H1 (cell line): ENCODE results near the gene BLOC1S3. TPM values are rescaled to one million over a fixed set of nuclear protein-coding genes. Genes with fewer than 3 reads are reported as not detected.

ENCODE experiments used
- CTCF ChIA-PET: fragments of 300-600 bp; sonication (Branson Sonifier 250); formaldehyde crosslinking; loops from one replicate; lab custom pipeline; 2021; ENCODE audit not compliant: partially characterized antibody; lab: Charles Lee
- POLR2A ChIA-PET: fragments of 300-600 bp; sonication (Branson Sonifier 250); formaldehyde crosslinking; loops from one replicate; lab custom pipeline; 2021; ENCODE audit warnings: inconsistent platforms; ENCODE audit not compliant: partially characterized antibody; lab: Charles Lee
- DNase-seq, 2 experiments: peaks; one replicate each; pipeline versions ENCODE4 v3.0.0 to v3.0.0-alpha.2; 2010 to 2022; ENCODE audit warnings: low spot score in 2 of 2, low read depth in 1 of 2, mixed read lengths in 1 of 2
- FAIRE-seq: peaks from 2 replicates; lab custom pipeline; 2011; peaks lifted over from hg19 to GRCh38; lab: Jason Lieb, UNC
- H2AFZ ChIP-seq: 2 replicates; pipeline ENCODE4 v1.8.1; 2012; ENCODE audit warnings: low read length, inconsistent platforms
- H2AK5ac ChIP-seq: 2 replicates; pipeline ENCODE4 v1.6.1; 2013; ENCODE audit warnings: low read depth, low read length
- H2BK120ac ChIP-seq: replicated peaks from 2 replicates; pipeline ENCODE3; 2013; ENCODE audit warnings: low read depth, low read length, inconsistent platforms
- H2BK12ac ChIP-seq: 2 replicates; pipeline ENCODE4 v1.6.1; 2013; ENCODE audit warnings: low read depth, low read length
- H2BK15ac ChIP-seq: 2 replicates; pipeline ENCODE4 v1.6.1; 2013; ENCODE audit warnings: low read length
- H2BK20ac ChIP-seq: 2 replicates; pipeline ENCODE4 v1.6.1; 2013; ENCODE audit warnings: low read length
- H2BK5ac ChIP-seq: 2 replicates; pipeline ENCODE4 v1.6.1; 2013; ENCODE audit warnings: low read depth, low read length
- H3K14ac ChIP-seq: 2 replicates; pipeline ENCODE4 v1.6.1; 2013; ENCODE audit warnings: inconsistent platforms; ENCODE audit not compliant: insufficient read length
- H3K18ac ChIP-seq: 2 replicates; pipeline ENCODE4 v1.6.1; 2013; ENCODE audit warnings: low read length; ENCODE audit errors: extremely low read depth
- H3K23ac ChIP-seq: 2 replicates; pipeline ENCODE4 v1.6.1; 2013; ENCODE audit warnings: inconsistent platforms; ENCODE audit not compliant: insufficient read length
- H3K23me2 ChIP-seq: 2 replicates; pipeline ENCODE4 v1.6.1; 2013; ENCODE audit warnings: low read depth, low read length
- H3K27ac ChIP-seq: 2 replicates; pipeline ENCODE4 v1.6.1; 2011; ENCODE audit warnings: low read depth, low read length, inconsistent platforms
- H3K27me3 ChIP-seq, 4 experiments: replicated peaks in 1 of 4; 1 replicate in 1 of 4; 2 replicates in 3 of 4; pipeline versions ENCODE4 v1.6.1 to v1.8.1; 2011 to 2013; ENCODE audit warnings: low read length in 3 of 4, mild to moderate bottlenecking in 3 of 4, inconsistent platforms in 2 of 4, mixed read lengths in 2 of 4, moderate library complexity in 1 of 4; ENCODE audit not compliant: control insufficient read depth in 3 of 4, insufficient read depth in 3 of 4; ENCODE audit errors: extremely low read depth in 1 of 4
- H3K36me3 ChIP-seq, 4 experiments: 2 replicates each; pipeline versions ENCODE4 v1.6.1 to v1.8.1; 2011 to 2013; ENCODE audit warnings: mild to moderate bottlenecking in 4 of 4, low read length in 3 of 4, moderate library complexity in 2 of 4, control low read depth in 1 of 4, inconsistent platforms in 1 of 4; ENCODE audit not compliant: insufficient read depth in 4 of 4, control insufficient read depth in 2 of 4
- H3K4ac ChIP-seq: replicated peaks from 2 replicates; pipeline ENCODE3; 2013; ENCODE audit warnings: low read length, low read depth, mixed read lengths, inconsistent platforms; ENCODE audit not compliant: insufficient read length
- H3K4me1 ChIP-seq, 4 experiments: replicated peaks in 1 of 4; 1 replicate in 1 of 4; 2 replicates in 3 of 4; pipeline versions ENCODE4 v1.6.1 to v1.8.1; 2011 to 2013; ENCODE audit warnings: low read length in 3 of 4, inconsistent platforms in 2 of 4, mixed read lengths in 1 of 4; ENCODE audit not compliant: insufficient read depth in 4 of 4, control insufficient read depth in 3 of 4
- H3K4me2 ChIP-seq, 2 experiments: 2 replicates each; pipeline versions ENCODE4 v1.6.1 to v1.8.1; 2011 to 2013; ENCODE audit warnings: low read depth in 2 of 2, low read length in 2 of 2, control low read depth in 1 of 2, inconsistent platforms in 1 of 2, mild to moderate bottlenecking in 1 of 2; ENCODE audit not compliant: insufficient read depth in 1 of 2
- H3K4me3 ChIP-seq, 4 experiments: fragments of 200-600, 300-600 bp in 1 of 4; sonication (generic), shearing (Covaris generic), sonication (Bioruptor Twin) in 1 of 4; 2 replicates each; pipeline versions ENCODE4 v1.5.1 to v1.8.1; 2011 to 2016; ENCODE audit warnings: low read length in 4 of 4, low read depth in 3 of 4, control low read depth in 2 of 4, inconsistent platforms in 2 of 4, mild to moderate bottlenecking in 2 of 4, mixed read lengths in 1 of 4, moderate library complexity in 1 of 4; ENCODE audit not compliant: insufficient read depth in 2 of 4; ENCODE audit errors: extremely low read depth in 1 of 4
- H3K56ac ChIP-seq: replicated peaks from 2 replicates; pipeline ENCODE3; 2013; ENCODE audit warnings: low read depth, mild to moderate bottlenecking, mixed read lengths, low read length, inconsistent platforms; ENCODE audit not compliant: insufficient read length
- H3K79me1 ChIP-seq: 2 replicates; pipeline ENCODE4 v1.6.1; 2013; ENCODE audit warnings: low read depth, low read length, control low read depth
- H3K79me2 ChIP-seq, 2 experiments: 2 replicates each; pipeline versions ENCODE4 v1.6.1 to v1.8.1; 2012 to 2013; ENCODE audit warnings: low read length in 2 of 2, mild to moderate bottlenecking in 2 of 2, inconsistent platforms in 1 of 2; ENCODE audit not compliant: insufficient read depth in 2 of 2, control insufficient read depth in 1 of 2
- H3K9ac ChIP-seq, 4 experiments: replicated peaks in 1 of 4; 1 replicate in 1 of 4; 2 replicates in 3 of 4; pipeline versions ENCODE4 v1.6.1 to v1.8.1; 2011 to 2013; ENCODE audit warnings: low read depth in 3 of 4, low read length in 3 of 4, control low read depth in 2 of 4, mild to moderate bottlenecking in 2 of 4, moderate library complexity in 2 of 4, inconsistent platforms in 1 of 4; ENCODE audit errors: extremely low read depth in 1 of 4
- H3K9me3 ChIP-seq, 2 experiments: 2 replicates each; pipeline versions ENCODE4 v1.6.1 to v1.8.1; 2012 to 2013; ENCODE audit warnings: mild to moderate bottlenecking in 2 of 2, moderate library complexity in 2 of 2, control low read depth in 1 of 2, inconsistent platforms in 1 of 2, low read depth in 1 of 2, low read length in 1 of 2, mixed read lengths in 1 of 2; ENCODE audit not compliant: insufficient read depth in 2 of 2
- H4K20me1 ChIP-seq, 2 experiments: replicated peaks in 1 of 2; 2 replicates each; pipeline versions ENCODE3 to v1.8.1; 2011 to 2013; ENCODE audit warnings: inconsistent platforms in 2 of 2, low read length in 2 of 2, mild to moderate bottlenecking in 1 of 2; ENCODE audit not compliant: insufficient read depth in 2 of 2, control insufficient read depth in 1 of 2
- H4K5ac ChIP-seq: 2 replicates; pipeline ENCODE4 v1.6.1; 2013; ENCODE audit warnings: low read length, low read depth, mixed read lengths, inconsistent platforms; ENCODE audit not compliant: insufficient read length
- H4K8ac ChIP-seq: 2 replicates; pipeline ENCODE4 v1.8.0; 2013; ENCODE audit warnings: mild to moderate bottlenecking, moderate library complexity, low read length, inconsistent platforms; ENCODE audit not compliant: insufficient read depth; ENCODE audit errors: extremely low read depth
- H4K91ac ChIP-seq: replicated peaks from 2 replicates; pipeline ENCODE3; 2013; ENCODE audit warnings: low read length, mixed read lengths, inconsistent platforms; ENCODE audit not compliant: insufficient read length
- WGBS, 2 experiments: shearing (Covaris generic) in 1 of 2; methylation state at CpG; one replicate each; pipeline versions ENCODE4 v1.1.6 to v1.1.7; 2013 to 2015; ENCODE audit warnings: low lambda C conversion rate in 2 of 2, mixed read lengths in 2 of 2, inconsistent platforms in 1 of 2, low coverage in 1 of 2, missing lambda C conversion rate in 1 of 2; ENCODE audit not compliant: insufficient replicate concordance in 2 of 2, insufficient coverage in 1 of 2, insufficient read length in 1 of 2; ENCODE audit errors: extremely low coverage in 1 of 2, missing lambda C conversion rate in 1 of 2; 5-methylcytosine and 5-hydroxymethylcytosine counted together
- polyA plus RNA-seq, 7 experiments: library from polyadenylated mRNA; depleted of rRNA in 3 of 7; stranded (reverse) in 5 of 7; unstranded in 2 of 7; fragments of >200 nt in 5 of 7; fragments of 200-250 nt in 2 of 7; gene quantifications; 1 replicate in 5 of 7; 2 replicates in 1 of 7; 4 replicates in 1 of 7; pipeline versions ENCODE4 v1.2.1 to v1.2.3, GENCODE V29; 2011 to 2013; ENCODE audit warnings: missing spikeins in 2 of 7, mixed read lengths in 2 of 7
- total RNA-seq: library from RNA; stranded (reverse); fragmentation: NEBNext Ultra II Directional; extraction: Animal tissue kit (Norgen Biotek cat#: 25700); gene quantifications from 2 replicates; pipeline ENCODE4 v1.2.1, GENCODE V29; 2021
- TF ChIP-seq, protein P1 (sequence below): IDR thresholded peaks from 2 replicates; pipeline ENCODE4 v1.6.1; 2012; ENCODE audit warnings: inconsistent platforms

Gene BLOC1S3
- total and polyA plus RNA-seq, 2 of the 8 experiments (the other 6 are each of a cell fraction or from before 2014, with no cell fraction given), result 6.0 to 6.1 TPM

DNA sequence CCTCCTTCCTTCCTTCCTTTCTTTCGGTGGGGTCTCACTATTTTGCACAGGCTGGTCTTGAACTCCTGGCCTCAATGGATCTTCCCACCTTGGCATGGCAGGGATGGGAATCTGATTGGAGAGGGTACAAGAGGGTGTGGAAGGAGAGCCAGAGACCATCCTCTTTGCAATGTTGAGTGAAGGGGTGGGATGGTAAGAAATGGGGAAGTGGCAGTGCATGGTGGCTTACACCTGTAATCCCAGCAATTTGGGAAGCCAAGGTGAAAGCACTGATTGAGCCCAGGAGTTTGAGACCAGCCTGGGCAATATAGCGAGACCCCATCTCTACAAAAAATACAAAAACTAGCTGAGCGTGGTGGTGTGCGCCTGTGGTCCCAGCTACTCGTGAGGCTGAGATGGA, 5.5 kb downstream of the BLOC1S3 start:
- Histone ChIP-seq H3K9ac (no peak overlapping the region), H2BK20ac (no peak overlapping the region), H3K36me3 (no peaks in the 10 kb centered on the region), H3K23ac (no peak overlapping the region), H2AFZ (no peak overlapping the region), H3K27ac (no peak overlapping the region), H2BK120ac (no peak overlapping the region), H2BK15ac (no peak overlapping the region), H4K20me1 (peaks cover 2% of the 10 kb centered on the region in 2 experiments), H3K14ac (no peak overlapping the region), H4K91ac (no peak overlapping the region), H3K4me2 (no peak overlapping the region), H3K79me2 (peaks cover 0 to 6% of the 10 kb centered on the region in 2 experiments; a peak in 1 of 4 replicates), H4K5ac (no peak overlapping the region), H3K79me1 (peaks cover 2% of the 10 kb centered on the region; the same call in 1 of the 2 replicates), H2BK12ac (no peak overlapping the region), H4K8ac (no peak overlapping the region), H3K27me3 (no peaks in the 10 kb centered on the region; a peak in 1 of 7 replicates), H3K18ac (no peak overlapping the region), H2BK5ac (no peak overlapping the region), H3K9me3 (no peaks in the 10 kb centered on the region), H3K4ac (no peak overlapping the region), H3K4me3 (no peak overlapping the region), H3K56ac (no peak overlapping the region), H2AK5ac (no peak overlapping the region), H3K23me2 (peaks cover 7% of the 10 kb centered on the region), H3K4me1 (peaks cover 0 to 8% (median 2%) of the 10 kb centered on the region in 4 experiments; a peak in 4 of 7 replicates)
- 80% methylated on average over 5 of the region's 5 CpGs; no CpG with 5 or more reads in 1 of the 2 experiments for WGBS, 2 experiments
- TF ChIP-seq, protein P1, sequence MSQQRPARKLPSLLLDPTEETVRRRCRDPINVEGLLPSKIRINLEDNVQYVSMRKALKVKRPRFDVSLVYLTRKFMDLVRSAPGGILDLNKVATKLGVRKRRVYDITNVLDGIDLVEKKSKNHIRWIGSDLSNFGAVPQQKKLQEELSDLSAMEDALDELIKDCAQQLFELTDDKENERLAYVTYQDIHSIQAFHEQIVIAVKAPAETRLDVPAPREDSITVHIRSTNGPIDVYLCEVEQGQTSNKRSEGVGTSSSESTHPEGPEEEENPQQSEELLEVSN, result no peak
- no peak for DNase-seq
- ChIA-PET POLR2A (interaction anchor here (0.6 to 1.6 kb wide), 3 partner anchors 104 to 680 kb away, joined by 3 to 4 read pairs (median 3); partner anchors contain the start of gene FOXA3), CTCF (interaction anchor here (8.1 kb wide), 1 partner anchor 19 kb away, joined by 54 read pairs; no protein-coding TSS in a partner anchor)
- FAIRE-seq, result no peak
